IMR-90 (cell line): ENCODE results near the gene IDH3G. TPM values are rescaled to one million over a fixed set of nuclear protein-coding genes. Genes with fewer than 3 reads are reported as not detected.

Experiments used
- ATAC-seq: fragments of 200-7000 bp; cut with Tn5 transposase; 2 replicates; pipeline ENCODE4 v1.9.1; 2020; ENCODE audit warnings: low read depth, mild to moderate bottlenecking, moderate library complexity
- BruUV-seq: library from RNA; stranded (reverse); fragments of 400-500 nt; replicated peaks from 2 replicates; lab custom pipeline; 2021; lab: Mats Ljungman, UMichigan
- CTCF ChIA-PET: fragments of 300-600 bp; formaldehyde crosslinking; extraction: SDS; loops from one replicate; lab custom pipeline; 2021; ENCODE audit warnings: antibody characterized with exemption; lab: Yijun Ruan, JAX
- POLR2A ChIA-PET: fragments of 300-600 bp; sonication (Branson Sonifier 250); formaldehyde crosslinking; loops from one replicate; lab custom pipeline; 2022; ENCODE audit warnings: antibody characterized with exemption; ENCODE audit not compliant: unreplicated experiment; lab: Charles Lee
- DNase-seq: peaks from one replicate; pipeline ENCODE4 v3.0.0; 2013
- H2AFZ ChIP-seq: replicated peaks from 2 replicates; pipeline ENCODE3; 2013; ENCODE audit warnings: low read length, mild to moderate bottlenecking; ENCODE audit not compliant: poor library complexity
- H2AK5ac ChIP-seq: 2 replicates; pipeline ENCODE4 v1.6.1; 2013; ENCODE audit warnings: low read depth, low read length, inconsistent platforms
- H2AK9ac ChIP-seq: replicated peaks from 2 replicates; pipeline ENCODE3; 2013; ENCODE audit warnings: mild to moderate bottlenecking, low read depth, low read length, moderate library complexity; ENCODE audit not compliant: poor library complexity
- H2BK120ac ChIP-seq: 2 replicates; pipeline ENCODE4 v1.6.1; 2013; ENCODE audit warnings: low read depth, low read length, inconsistent platforms
- H2BK15ac ChIP-seq: 3 replicates; pipeline ENCODE4 v1.6.1; 2013; ENCODE audit warnings: low read depth, low read length, inconsistent platforms
- H2BK20ac ChIP-seq: 2 replicates; pipeline ENCODE4 v1.6.1; 2013; ENCODE audit warnings: low read depth, mild to moderate bottlenecking, inconsistent platforms, low read length, moderate library complexity
- H2BK5ac ChIP-seq: 2 replicates; pipeline ENCODE4 v1.6.1; 2013; ENCODE audit warnings: mild to moderate bottlenecking, low read depth, low read length, inconsistent platforms; ENCODE audit not compliant: poor library complexity, severe bottlenecking
- H3K14ac ChIP-seq: replicated peaks from 2 replicates; pipeline ENCODE4 v1.6.1; 2013; ENCODE audit warnings: low read depth, low read length, inconsistent platforms
- H3K18ac ChIP-seq: 2 replicates; pipeline ENCODE4 v1.6.1; 2013; ENCODE audit warnings: low read depth, low read length, control low read depth
- H3K23ac ChIP-seq: 2 replicates; pipeline ENCODE4 v1.6.1; 2013; ENCODE audit warnings: low read depth, low read length, inconsistent platforms
- H3K27ac ChIP-seq: 2 replicates; pipeline ENCODE4 v1.5.1; 2013; ENCODE audit warnings: mild to moderate bottlenecking, control low read depth, low read length; ENCODE audit not compliant: insufficient read depth
- H3K27me3 ChIP-seq: 2 replicates; pipeline ENCODE4 v1.6.1; 2013; ENCODE audit warnings: low read length; ENCODE audit not compliant: control insufficient read depth, insufficient read depth
- H3K36me3 ChIP-seq: 2 replicates; pipeline ENCODE4 v1.6.1; 2013; ENCODE audit warnings: low read length, mixed read lengths; ENCODE audit not compliant: control insufficient read depth, insufficient read depth
- H3K4ac ChIP-seq: 2 replicates; pipeline ENCODE4 v1.6.1; 2013; ENCODE audit warnings: low read depth, low read length, inconsistent platforms
- H3K4me1 ChIP-seq: 2 replicates; pipeline ENCODE4 v1.6.1; 2013; ENCODE audit warnings: low read length, mixed read lengths; ENCODE audit not compliant: control insufficient read depth, insufficient read depth
- H3K4me2 ChIP-seq: 2 replicates; pipeline ENCODE4 v1.6.1; 2013; ENCODE audit warnings: low read depth, mild to moderate bottlenecking, control low read depth, low read length, moderate library complexity
- H3K4me3 ChIP-seq: 2 replicates; pipeline ENCODE4 v1.5.1; 2013; ENCODE audit warnings: low read depth, mild to moderate bottlenecking, control low read depth, low read length, moderate library complexity; ENCODE audit not compliant: insufficient read depth
- H3K56ac ChIP-seq: 2 replicates; pipeline ENCODE4 v1.6.1; 2013; ENCODE audit warnings: low read length, inconsistent platforms; ENCODE audit not compliant: insufficient read depth; ENCODE audit errors: extremely low read depth
- H3K79me1 ChIP-seq, 2 experiments: 2 replicates each; pipeline ENCODE4 v1.6.1; 2013; ENCODE audit warnings: low read length in 2 of 2, inconsistent platforms in 1 of 2, low read depth in 1 of 2
- H3K9ac ChIP-seq: 2 replicates; pipeline ENCODE4 v1.6.1; 2013; ENCODE audit warnings: low read depth, low read length, control low read depth
- H3K9me1 ChIP-seq: 2 replicates; pipeline ENCODE4 v1.6.1; 2013; ENCODE audit warnings: low read length, inconsistent platforms; ENCODE audit not compliant: insufficient read depth
- H3K9me3 ChIP-seq: 2 replicates; pipeline ENCODE4 v1.6.1; 2013; ENCODE audit warnings: low read length; ENCODE audit not compliant: control insufficient read depth, insufficient read depth
- H4K20me1 ChIP-seq: 2 replicates; pipeline ENCODE4 v1.6.1; 2013; ENCODE audit warnings: low read length, inconsistent platforms; ENCODE audit not compliant: insufficient read depth
- H4K5ac ChIP-seq: 2 replicates; pipeline ENCODE4 v1.6.1; 2013; ENCODE audit warnings: mild to moderate bottlenecking, low read depth, low read length, control low read depth
- H4K8ac ChIP-seq, 2 experiments: 2 replicates each; pipeline ENCODE4 v1.6.1; 2013; ENCODE audit warnings: low read depth in 2 of 2, low read length in 2 of 2, control low read depth in 1 of 2, inconsistent platforms in 1 of 2
- H4K91ac ChIP-seq: 2 replicates; pipeline ENCODE4 v1.6.1; 2013; ENCODE audit warnings: low read depth, low read length, inconsistent platforms; ENCODE audit not compliant: insufficient read depth
- ELK1 ChIP-seq: fragments of 150-350 bp; IDR thresholded peaks from 2 replicates; pipeline ENCODE4 v1.6.1; 2016; ENCODE audit warnings: low read depth, mild to moderate bottlenecking, low read length, moderate library complexity, borderline replicate concordance
- MXI1 ChIP-seq: IDR thresholded peaks from 2 replicates; pipeline ENCODE4 v1.6.1; 2012; ENCODE audit warnings: low read depth, mild to moderate bottlenecking, low read length, moderate library complexity, borderline replicate concordance
- NFE2L2 ChIP-seq: fragments of 150-350 bp; IDR thresholded peaks from 2 replicates; pipeline ENCODE4 v1.6.1; 2016; ENCODE audit warnings: low read depth, mild to moderate bottlenecking, low read length
- POLR2A ChIP-seq: IDR thresholded peaks from 2 replicates; pipeline ENCODE4 v1.6.1; 2012; ENCODE audit warnings: mild to moderate bottlenecking, low read depth, low read length
- RAD21 ChIP-seq: IDR thresholded peaks from 2 replicates; pipeline ENCODE4 v1.6.1; 2012; ENCODE audit warnings: low read length, improper control_type of control experiment
- RFX5 ChIP-seq: IDR thresholded peaks from 2 replicates; pipeline ENCODE4 v1.8.0; 2012; ENCODE audit warnings: low read depth, mild to moderate bottlenecking, low read length, moderate library complexity
- WGBS, 2 experiments: methylation state at CpG; one replicate each; pipeline versions ENCODE4 v1.1.5 to v1.1.7; 2013; ENCODE audit warnings: missing lambda C conversion rate in 2 of 2; ENCODE audit not compliant: insufficient read length in 1 of 2; ENCODE audit errors: extremely low coverage in 2 of 2; 5-methylcytosine and 5-hydroxymethylcytosine counted together
- dilution Hi-C: fragments of 300-500 bp; cut with HindIII; formaldehyde crosslinking; loops from one replicate; pipeline ENCODE4 v1.14.3; 2018; ENCODE audit warnings: low sequenced_read_pairs; ENCODE audit not compliant: unreplicated experiment
- in situ Hi-C: fragments of 300-500 bp; cut with MboI; formaldehyde crosslinking; loops from 3 replicates; pipeline ENCODE4 v1.14.3; 2019; ENCODE audit warnings: low sequenced_read_pairs, inconsistent platforms, mixed read lengths
- intact Hi-C: fragments of 100-400 bp; cut with micrococcal nuclease; formaldehyde crosslinking; loops from 2 replicates; pipeline ENCODE4 v1.10.0; 2022
- polyA plus RNA-seq, 3 experiments: library from polyadenylated mRNA; depleted of rRNA; stranded (reverse); fragments of >200 nt; gene quantifications; 2 replicates each; pipeline ENCODE4 v1.2.3, GENCODE V29; 2012; ENCODE audit warnings: low replicate concordance in 1 of 3
- total RNA-seq: library from RNA; depleted of rRNA; stranded (reverse); fragments of >200 nt; gene quantifications from 2 replicates; pipeline ENCODE4 v1.2.3, GENCODE V29; 2012

Gene IDH3G
- total and polyA plus RNA-seq, 2 of the 4 experiments (the other 2 are of a cell fraction) = 79.4 to 85.7 TPM

GRCh38 chrX:153799326-153799725, 5.2 kb upstream of the IDH3G start:
- CTCF ChIA-PET = no interaction called here
- ATAC-seq = no peak
- in situ Hi-C loops (loop anchor here (5.0 kb wide), 1 partner anchor 118 kb away; no protein-coding TSS in a partner anchor), intact Hi-C loops (no loop called here), dilution Hi-C loops (no loop called here)
- Histone ChIP-seq H3K36me3 (peaks cover 18% of the 10 kb centered on the region), H3K79me1 (peaks cover 0 to 12% of the 10 kb centered on the region in 2 experiments; a peak in 2 of 4 replicates), H4K8ac (no peak overlapping the region), H3K4ac (no peak overlapping the region), H2AFZ (no peak overlapping the region), H3K9ac (no peak overlapping the region), H2BK15ac (no peak overlapping the region), H3K23ac (no peak overlapping the region), H3K56ac (no peak overlapping the region), H3K27me3 (no peaks in the 10 kb centered on the region), H3K9me3 (peaks cover 2% of the 10 kb centered on the region; the same call in 1 of the 2 replicates), H3K14ac (no peak overlapping the region), H2BK120ac (no peak overlapping the region), H4K20me1 (no peaks in the 10 kb centered on the region), H3K27ac (no peak overlapping the region), H3K4me2 (no peak overlapping the region), H2AK5ac (no peak overlapping the region), H3K18ac (no peak overlapping the region), H2BK5ac (no peak overlapping the region), H3K9me1 (no peaks in the 10 kb centered on the region), H2AK9ac (no peak overlapping the region), H2BK20ac (no peak overlapping the region), H4K91ac (no peak overlapping the region), H3K4me3 (no peak overlapping the region), H4K5ac (no peak overlapping the region), H3K4me1 (peaks cover 2% of the 10 kb centered on the region; the same call in 1 of the 2 replicates)
- no TSS peak for BruUV-seq
- no peak for DNase-seq
- no peak for TF ChIP-seq RAD21
- TF ChIP-seq RFX5 = no peak
- TF ChIP-seq POLR2A = no peak
- TF ChIP-seq ELK1 = no peak
- TF ChIP-seq NFE2L2 = no peak
- TF ChIP-seq MXI1 = no peak
- 70% methylated on average over 3 of the region's 5 CpGs; no CpG with 5 or more reads in 1 of the 2 experiments for WGBS, 2 experiments
- POLR2A ChIA-PET = no interaction called here
